Hepatic stellate cell (primary cell): ENCODE measurements around the gene CPEB4.

Experiments
- DNase-seq: peaks from one replicate; pipeline ENCODE4 v3.0.0; 2011; ENCODE audit warnings: low spot score

CPEB4 gene

GRCh38 chr5:173941758-173942401, 53.7 kb downstream of the CPEB4 start:
- no peak for DNase-seq

GRCh38 chr5:173944511-173944910, 56.4 kb downstream of the CPEB4 start:
- no peak for DNase-seq

GRCh38 chr5:173945160-173945559, 57.0 kb downstream of the CPEB4 start:
- no peak for DNase-seq

GRCh38 chr5:173946323-173946722, 58.2 kb downstream of the CPEB4 start:
- no peak for DNase-seq

GRCh38 chr5:173950829-173951228, 62.7 kb downstream of the CPEB4 start:
- DNase-seq = no peak

GRCh38 chr5:173953528-173954090, 65.5 kb downstream of the CPEB4 start:
- no peak for DNase-seq

GRCh38 chr5:173954671-173955521, 66.7 kb downstream of the CPEB4 start:
- peak; percentile 51 for DNase-seq

GRCh38 chr5:173960986-173961385, 72.8 kb downstream of the CPEB4 start:
- DNase-seq = no peak

- no peak for DNase-seq
These were observed 73.3 kb downstream of the CPEB4 start for GRCh38 chr5:173961418-173961817.

- DNase-seq = no peak
These were observed 74.4 kb downstream of the CPEB4 start for GRCh38 chr5:173962436-173962972.

GRCh38 chr5:173963182-173963838, 75.2 kb downstream of the CPEB4 start:
- DNase-seq = no peak

GRCh38 chr5:173963867-173964441, 75.8 kb downstream of the CPEB4 start:
- no peak for DNase-seq

- no peak for DNase-seq
These were observed 76.4 kb downstream of the CPEB4 start for GRCh38 chr5:173964506-173964905.

GRCh38 chr5:173967241-173967640, 79.1 kb downstream of the CPEB4 start:
- DNase-seq = no peak

- no peak for DNase-seq
These were observed 80.1 kb downstream of the CPEB4 start for GRCh38 chr5:173968154-173968797.

GRCh38 chr5:173969167-173970049, 81.3 kb downstream of the CPEB4 start:
- peak; percentile 76 for DNase-seq

- no peak for DNase-seq
These were observed 82.9 kb downstream of the CPEB4 start for GRCh38 chr5:173970878-173971650.

- DNase-seq = no peak
These were observed 83.7 kb downstream of the CPEB4 start for GRCh38 chr5:173971681-173972345.

GRCh38 chr5:173972607-173972924, 84.4 kb downstream of the CPEB4 start:
- no peak for DNase-seq
